Measurements from ENCODE around the gene SLCO3A1. TPM values are rescaled to one million over a fixed set of nuclear protein-coding genes. Genes with fewer than 3 reads are reported as not detected.

Gene SLCO3A1
- total RNA-seq, 1 donor from 2014 or later: 65.8 TPM

DNA sequence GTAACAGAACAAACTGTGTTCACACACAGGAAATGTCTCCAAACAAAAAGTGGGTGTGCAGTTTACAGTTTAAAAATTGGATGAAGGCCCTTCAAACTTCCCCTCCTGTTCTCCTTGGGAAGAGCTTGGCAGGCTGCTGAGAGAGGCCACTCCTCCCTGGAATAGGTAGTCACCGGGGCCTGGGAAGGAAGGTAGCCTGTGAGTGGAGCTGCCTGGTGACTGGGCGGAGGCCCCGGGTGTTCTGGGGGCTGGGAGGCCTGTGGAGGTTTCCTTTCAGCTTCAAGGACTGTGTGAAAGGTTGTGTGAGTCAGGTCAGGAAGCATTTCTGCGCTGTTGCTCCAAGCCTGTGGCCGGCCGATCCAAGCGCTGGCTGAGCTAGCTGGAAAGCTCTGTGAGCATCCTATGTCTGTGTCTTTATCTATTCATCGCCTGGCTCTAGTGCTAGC lies 14.1 kb downstream of the SLCO3A1 start:
- Histone ChIP-seq H3K27me3 (no peaks in the 10 kb centered on the region), H3K27ac (peak overlapping the region; percentile 78), H3K4me3 (no peak overlapping the region), H3K9me3 (no peaks in the 10 kb centered on the region), H3K36me3 (no peaks in the 10 kb centered on the region), H3K4me1 (peaks cover 76% of the 10 kb centered on the region)
- intact Hi-C loops (cut with DNase I): loop anchor here (10.0 kb wide), 1 partner anchor 157 kb away; no protein-coding TSS in a partner anchor
- peak; percentile 95 for DNase-seq (ENCODE audit: extremely low spot score in 2 of 2)
- TF ChIP-seq POLR2AphosphoS5 (IDR thresholded peaks at IDR 0.05; ENCODE audit: insufficient read depth in 1 of 2, low read depth in 1 of 2): peak; percentile 72 to 89
- no peak for TF ChIP-seq POLR2A (IDR thresholded peaks at IDR 0.05)

DNA sequence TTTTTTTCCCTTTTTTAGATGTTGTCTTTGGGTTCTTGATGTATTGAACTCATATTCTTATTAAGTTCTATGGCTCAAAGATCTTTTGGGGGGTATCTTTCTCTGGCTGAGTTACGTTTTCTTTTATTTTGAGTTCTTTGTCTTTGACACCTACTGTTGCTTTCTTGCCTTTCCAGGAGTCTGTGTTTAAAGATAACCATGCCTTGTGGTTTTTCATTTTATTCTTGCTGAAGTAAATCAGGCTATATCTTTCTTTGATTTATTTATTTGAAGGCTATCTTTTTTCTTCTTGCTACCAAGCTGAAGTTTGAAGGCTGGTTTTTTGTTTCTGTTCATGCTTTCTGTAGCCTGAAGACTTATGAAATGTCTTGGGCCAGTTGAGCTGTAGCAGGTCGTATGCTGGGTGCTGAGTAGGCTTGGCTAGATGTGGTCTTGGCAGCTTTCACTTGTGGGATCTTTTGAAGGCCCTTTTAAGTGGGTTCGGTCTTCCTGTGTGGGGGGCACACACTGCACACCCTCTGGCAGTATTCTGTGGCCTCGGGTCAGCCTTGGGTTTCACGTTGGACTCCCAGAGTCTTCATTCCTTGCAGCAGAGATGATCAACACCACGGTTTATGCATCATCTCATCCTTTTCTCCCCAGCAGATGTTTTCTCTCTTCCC lies 17.5 kb downstream of the SLCO3A1 start:
- no peak for TF ChIP-seq POLR2A (IDR thresholded peaks at IDR 0.05)
- no peak for TF ChIP-seq POLR2AphosphoS5 (IDR thresholded peaks at IDR 0.05; ENCODE audit: insufficient read depth in 1 of 2, low read depth in 1 of 2)
- TF ChIP-seq, protein P1, sequence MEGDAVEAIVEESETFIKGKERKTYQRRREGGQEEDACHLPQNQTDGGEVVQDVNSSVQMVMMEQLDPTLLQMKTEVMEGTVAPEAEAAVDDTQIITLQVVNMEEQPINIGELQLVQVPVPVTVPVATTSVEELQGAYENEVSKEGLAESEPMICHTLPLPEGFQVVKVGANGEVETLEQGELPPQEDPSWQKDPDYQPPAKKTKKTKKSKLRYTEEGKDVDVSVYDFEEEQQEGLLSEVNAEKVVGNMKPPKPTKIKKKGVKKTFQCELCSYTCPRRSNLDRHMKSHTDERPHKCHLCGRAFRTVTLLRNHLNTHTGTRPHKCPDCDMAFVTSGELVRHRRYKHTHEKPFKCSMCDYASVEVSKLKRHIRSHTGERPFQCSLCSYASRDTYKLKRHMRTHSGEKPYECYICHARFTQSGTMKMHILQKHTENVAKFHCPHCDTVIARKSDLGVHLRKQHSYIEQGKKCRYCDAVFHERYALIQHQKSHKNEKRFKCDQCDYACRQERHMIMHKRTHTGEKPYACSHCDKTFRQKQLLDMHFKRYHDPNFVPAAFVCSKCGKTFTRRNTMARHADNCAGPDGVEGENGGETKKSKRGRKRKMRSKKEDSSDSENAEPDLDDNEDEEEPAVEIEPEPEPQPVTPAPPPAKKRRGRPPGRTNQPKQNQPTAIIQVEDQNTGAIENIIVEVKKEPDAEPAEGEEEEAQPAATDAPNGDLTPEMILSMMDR (IDR thresholded peaks at IDR 0.05): no peak
- Histone ChIP-seq H3K27ac (no peak overlapping the region), H3K36me3 (no peaks in the 10 kb centered on the region), H3K4me1 (peaks cover 47% of the 10 kb centered on the region), H3K27me3 (no peaks in the 10 kb centered on the region), H3K9me3 (no peaks in the 10 kb centered on the region), H3K4me3 (no peak overlapping the region)
- intact Hi-C loops (cut with DNase I): no loop called here
- DNase-seq (ENCODE audit: extremely low spot score in 2 of 2): no peak

DNA sequence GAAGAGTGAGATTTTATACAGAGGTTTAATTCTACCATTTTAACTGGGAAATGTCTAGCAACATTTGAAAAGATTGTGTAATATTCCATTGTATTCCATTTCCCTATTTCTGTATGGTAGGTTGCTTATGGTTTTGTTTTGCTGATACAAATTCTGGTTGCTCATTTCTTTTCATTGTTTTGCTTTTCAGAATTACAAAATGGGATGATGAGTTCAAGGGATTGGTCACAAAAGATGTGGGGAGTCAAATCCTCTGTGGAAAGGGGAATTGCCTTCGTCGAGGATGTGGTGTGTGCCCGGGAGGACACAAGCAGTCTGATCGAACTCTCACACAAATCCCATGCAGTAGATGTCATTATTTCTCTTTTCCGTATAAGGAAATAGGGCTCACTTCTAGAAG lies 18.3 kb downstream of the SLCO3A1 start:
- intact Hi-C loops (cut with DNase I): no loop called here
- Histone ChIP-seq H3K36me3 (no peaks in the 10 kb centered on the region), H3K4me1 (peaks cover 39% of the 10 kb centered on the region), H3K9me3 (no peaks in the 10 kb centered on the region), H3K4me3 (no peak overlapping the region), H3K27me3 (no peaks in the 10 kb centered on the region), H3K27ac (peak overlapping the region; percentile 41)
- no peak for TF ChIP-seq POLR2AphosphoS5 (IDR thresholded peaks at IDR 0.05; ENCODE audit: insufficient read depth in 1 of 2, low read depth in 1 of 2)
- TF ChIP-seq, protein P1 (IDR thresholded peaks at IDR 0.05): no peak
- no peak for TF ChIP-seq POLR2A (IDR thresholded peaks at IDR 0.05)
- DNase-seq (ENCODE audit: extremely low spot score in 2 of 2): no peak

DNA sequence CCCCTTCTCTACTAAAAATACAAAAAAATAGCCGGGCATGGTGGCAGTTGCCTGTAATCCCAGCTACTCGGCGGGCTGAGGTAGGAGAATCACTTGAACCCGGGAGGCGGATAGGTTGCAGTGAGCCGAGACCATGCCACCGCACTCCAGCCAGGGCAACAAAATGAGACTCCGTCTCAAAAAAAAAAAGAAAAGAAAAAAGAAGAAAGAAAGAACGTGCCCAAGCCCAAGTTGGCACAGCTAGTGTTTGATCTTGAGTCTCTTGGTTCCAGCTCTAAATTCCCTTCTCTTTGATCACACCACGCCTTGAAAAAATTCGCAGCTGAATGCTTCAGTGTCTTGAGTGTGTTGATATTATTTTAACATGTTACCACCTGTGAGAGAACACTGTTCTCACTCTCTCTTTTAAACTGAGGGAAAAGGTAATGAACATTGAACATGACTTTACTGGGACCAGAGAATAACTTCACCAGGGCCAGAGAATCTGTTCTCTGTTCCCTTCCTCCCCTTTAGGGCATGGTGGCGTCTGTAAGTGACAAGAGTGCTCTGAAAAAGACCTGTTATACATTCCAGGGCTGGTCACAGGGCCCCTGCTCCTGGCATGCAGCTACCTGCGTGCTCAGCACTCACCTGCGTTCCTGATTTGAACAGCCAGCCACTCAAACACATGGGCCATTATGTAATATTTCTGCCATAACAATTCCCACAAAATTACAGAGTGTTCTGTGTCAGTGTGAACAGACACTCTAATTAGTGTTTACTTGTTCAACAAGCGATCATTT lies 19.0 kb downstream of the SLCO3A1 start:
- Histone ChIP-seq H3K4me3 (no peak overlapping the region), H3K9me3 (no peaks in the 10 kb centered on the region), H3K4me1 (peaks cover 31% of the 10 kb centered on the region), H3K27me3 (no peaks in the 10 kb centered on the region), H3K36me3 (no peaks in the 10 kb centered on the region), H3K27ac (peak overlapping the region; percentile 41)
- DNase-seq (ENCODE audit: extremely low spot score in 2 of 2): no peak
- TF ChIP-seq, protein P1 (IDR thresholded peaks at IDR 0.05): no peak
- TF ChIP-seq POLR2AphosphoS5 (IDR thresholded peaks at IDR 0.05; ENCODE audit: insufficient read depth in 1 of 2, low read depth in 1 of 2) (peak in 1 of 2 donors; percentile 11), POLR2A (IDR thresholded peaks at IDR 0.05) (no peak)
- intact Hi-C loops (cut with DNase I): no loop called here

DNA sequence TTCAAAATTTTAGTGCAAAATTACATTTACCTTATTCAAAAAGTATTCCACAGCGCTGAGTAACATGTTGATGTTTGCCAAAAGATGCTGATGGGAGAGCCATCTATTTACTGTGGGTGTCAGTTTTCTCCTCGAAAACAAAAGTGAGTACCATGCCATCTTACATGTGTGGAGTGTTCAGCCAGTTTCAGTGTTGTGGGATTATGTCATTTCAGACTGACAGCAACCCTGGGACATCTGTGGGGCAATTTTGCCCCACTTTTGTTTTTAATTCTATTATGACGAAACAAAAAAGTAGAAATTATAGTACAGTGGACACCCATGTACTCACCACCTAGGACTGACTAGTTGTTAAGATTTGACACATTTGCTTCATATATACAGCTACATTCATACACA lies 19.6 kb downstream of the SLCO3A1 start:
- Histone ChIP-seq H3K27me3 (no peaks in the 10 kb centered on the region), H3K4me1 (peaks cover 26% of the 10 kb centered on the region), H3K4me3 (no peak overlapping the region), H3K27ac (peak overlapping the region; percentile 18), H3K9me3 (no peaks in the 10 kb centered on the region), H3K36me3 (no peaks in the 10 kb centered on the region)
- TF ChIP-seq, protein P1 (IDR thresholded peaks at IDR 0.05): no peak
- TF ChIP-seq POLR2A (IDR thresholded peaks at IDR 0.05) (no peak), POLR2AphosphoS5 (IDR thresholded peaks at IDR 0.05; ENCODE audit: insufficient read depth in 1 of 2, low read depth in 1 of 2) (no peak)
- intact Hi-C loops (cut with DNase I): no loop called here
- no peak for DNase-seq (ENCODE audit: extremely low spot score in 2 of 2)
